Measurements from ENCODE around the gene SERPINA4. TPM values are rescaled to one million over a fixed set of nuclear protein-coding genes. Genes with fewer than 3 reads are reported as not detected.

Gene SERPINA4
- total RNA-seq, 1 donor from 2014 or later, result not detected

DNA sequence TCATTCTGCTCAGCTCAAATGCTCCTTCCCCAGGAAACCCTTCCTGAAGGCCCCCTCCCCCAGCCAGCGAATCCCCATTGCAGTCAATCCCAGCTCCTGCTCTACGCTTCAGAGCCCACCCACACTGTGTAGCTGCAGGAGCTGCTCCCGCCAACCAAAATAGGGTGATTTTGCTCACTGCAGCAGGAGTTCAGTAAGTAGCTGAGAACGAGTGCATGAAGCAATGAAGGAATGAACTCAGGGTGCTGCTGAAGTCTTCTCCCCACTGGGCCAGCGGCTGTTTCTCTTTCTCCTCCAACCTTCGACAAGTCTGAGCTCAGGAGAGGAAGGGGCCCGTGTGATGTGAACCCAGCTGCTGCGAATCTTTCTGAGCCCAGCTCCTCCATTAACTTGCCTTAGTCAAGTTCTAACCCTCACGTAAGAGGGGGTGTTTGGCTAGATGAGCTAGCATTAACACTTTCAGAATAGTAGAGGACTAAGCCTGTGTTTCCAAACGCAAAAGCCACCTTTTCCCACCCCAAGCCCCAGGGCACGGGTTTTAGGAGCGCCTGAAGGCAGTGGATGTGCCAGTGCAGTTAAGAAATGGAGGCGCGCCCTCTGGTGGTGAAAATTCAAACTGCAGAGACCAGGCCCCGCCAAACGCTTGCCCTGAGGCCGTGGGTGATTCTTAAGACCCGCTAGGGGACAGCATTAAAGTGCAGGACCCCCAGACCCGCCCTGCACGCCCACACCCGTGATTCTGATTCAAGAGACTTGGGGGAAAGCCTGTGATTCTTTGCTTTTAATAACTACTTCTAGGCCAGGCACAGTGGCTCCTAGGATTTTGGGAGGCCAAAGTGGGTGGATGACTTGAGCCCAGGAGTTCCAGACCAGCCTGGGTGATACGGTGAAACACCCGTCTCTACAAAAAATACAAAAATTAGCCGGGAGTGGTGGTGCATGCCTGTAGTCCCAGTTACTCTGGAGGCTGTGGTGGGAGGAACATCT is 11.9 kb upstream of the SERPINA4 start:
- no peaks in the 10 kb centered on the region for H3K9me3 Mint-ChIP-seq (ENCODE audit: unreplicated experiment)
- TF ChIP-seq, protein P1, sequence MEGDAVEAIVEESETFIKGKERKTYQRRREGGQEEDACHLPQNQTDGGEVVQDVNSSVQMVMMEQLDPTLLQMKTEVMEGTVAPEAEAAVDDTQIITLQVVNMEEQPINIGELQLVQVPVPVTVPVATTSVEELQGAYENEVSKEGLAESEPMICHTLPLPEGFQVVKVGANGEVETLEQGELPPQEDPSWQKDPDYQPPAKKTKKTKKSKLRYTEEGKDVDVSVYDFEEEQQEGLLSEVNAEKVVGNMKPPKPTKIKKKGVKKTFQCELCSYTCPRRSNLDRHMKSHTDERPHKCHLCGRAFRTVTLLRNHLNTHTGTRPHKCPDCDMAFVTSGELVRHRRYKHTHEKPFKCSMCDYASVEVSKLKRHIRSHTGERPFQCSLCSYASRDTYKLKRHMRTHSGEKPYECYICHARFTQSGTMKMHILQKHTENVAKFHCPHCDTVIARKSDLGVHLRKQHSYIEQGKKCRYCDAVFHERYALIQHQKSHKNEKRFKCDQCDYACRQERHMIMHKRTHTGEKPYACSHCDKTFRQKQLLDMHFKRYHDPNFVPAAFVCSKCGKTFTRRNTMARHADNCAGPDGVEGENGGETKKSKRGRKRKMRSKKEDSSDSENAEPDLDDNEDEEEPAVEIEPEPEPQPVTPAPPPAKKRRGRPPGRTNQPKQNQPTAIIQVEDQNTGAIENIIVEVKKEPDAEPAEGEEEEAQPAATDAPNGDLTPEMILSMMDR (IDR thresholded peaks at IDR 0.05; ENCODE audit: unreplicated experiment), result peak; percentile 97
- peaks cover 6% of the 10 kb centered on the region for H3K27me3 Mint-ChIP-seq (ENCODE audit: unreplicated experiment)
- peak; percentile 82 for DNase-seq (ENCODE audit: low spot score)
- H3K4me3 Mint-ChIP-seq (ENCODE audit: unreplicated experiment), result no peak overlapping the region
- H3K36me3 Mint-ChIP-seq (ENCODE audit: low read depth, unreplicated experiment), result no peaks in the 10 kb centered on the region
- H3K27ac Mint-ChIP-seq (ENCODE audit: unreplicated experiment), result no peak overlapping the region
- H3K4me1 Mint-ChIP-seq (ENCODE audit: unreplicated experiment), result no peaks in the 10 kb centered on the region

DNA sequence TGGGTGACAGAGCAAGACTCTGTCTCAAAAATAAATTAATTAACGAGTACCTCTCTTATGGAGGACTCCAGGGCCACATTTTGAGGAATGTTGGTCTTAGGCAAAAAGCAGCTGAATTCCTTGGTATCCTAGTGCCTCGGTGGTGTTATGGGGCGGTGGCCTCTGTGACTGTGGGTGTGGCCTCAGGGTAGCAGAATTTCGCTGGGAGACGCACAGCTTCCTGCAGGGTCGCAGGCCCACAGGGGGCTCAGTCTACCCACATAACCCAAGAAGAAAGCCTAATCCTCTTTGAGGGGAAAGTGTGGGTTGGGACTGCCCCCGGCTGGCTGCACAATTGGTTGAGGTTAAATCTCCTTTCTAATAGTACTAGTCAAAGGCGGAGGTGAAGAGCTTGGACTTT is 11.2 kb upstream of the SERPINA4 start:
- DNase-seq (ENCODE audit: low spot score), result no peak
- no peaks in the 10 kb centered on the region for H3K4me1 Mint-ChIP-seq (ENCODE audit: unreplicated experiment)

DNA sequence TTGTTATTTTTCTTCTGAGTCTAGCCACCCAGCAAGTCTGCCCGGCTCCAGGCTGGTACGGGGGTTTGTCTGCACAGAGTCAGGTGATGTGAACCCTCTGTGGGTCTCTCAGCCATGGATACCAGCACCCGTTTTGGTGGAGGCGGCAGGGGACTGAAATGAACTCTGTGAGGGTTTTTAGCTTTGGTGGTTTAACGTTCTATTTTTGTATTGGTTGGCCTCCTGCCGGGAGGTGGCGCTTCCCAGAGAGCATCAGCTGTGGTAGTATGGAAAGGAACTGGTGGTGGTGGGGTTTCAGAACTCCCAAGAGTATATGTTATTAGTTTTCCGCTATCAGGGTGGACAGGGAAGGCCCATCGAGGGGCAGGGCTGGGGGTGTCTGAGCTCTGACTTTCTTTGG is 5.3 kb upstream of the SERPINA4 start:
- Mint-ChIP-seq H3K27ac (ENCODE audit: unreplicated experiment) (no peak overlapping the region), H3K4me1 (ENCODE audit: unreplicated experiment) (no peaks in the 10 kb centered on the region), H3K36me3 (ENCODE audit: low read depth, unreplicated experiment) (no peaks in the 10 kb centered on the region), H3K4me3 (ENCODE audit: unreplicated experiment) (no peak overlapping the region), H3K27me3 (ENCODE audit: unreplicated experiment) (no peaks in the 10 kb centered on the region), H3K9me3 (ENCODE audit: unreplicated experiment) (no peaks in the 10 kb centered on the region)
- TF ChIP-seq, protein P1 (IDR thresholded peaks at IDR 0.05; ENCODE audit: unreplicated experiment), result no peak
- DNase-seq (ENCODE audit: low spot score), result no peak

More for the DNA sequence above, 11.2 kb upstream of the SERPINA4 start:
- TF ChIP-seq, protein P1 (IDR thresholded peaks at IDR 0.05; ENCODE audit: unreplicated experiment), result no peak
- Mint-ChIP-seq H3K27me3 (ENCODE audit: unreplicated experiment) (peaks cover 6% of the 10 kb centered on the region), H3K4me3 (ENCODE audit: unreplicated experiment) (no peak overlapping the region), H3K9me3 (ENCODE audit: unreplicated experiment) (no peaks in the 10 kb centered on the region), H3K27ac (ENCODE audit: unreplicated experiment) (no peak overlapping the region), H3K36me3 (ENCODE audit: low read depth, unreplicated experiment) (no peaks in the 10 kb centered on the region)

DNA sequence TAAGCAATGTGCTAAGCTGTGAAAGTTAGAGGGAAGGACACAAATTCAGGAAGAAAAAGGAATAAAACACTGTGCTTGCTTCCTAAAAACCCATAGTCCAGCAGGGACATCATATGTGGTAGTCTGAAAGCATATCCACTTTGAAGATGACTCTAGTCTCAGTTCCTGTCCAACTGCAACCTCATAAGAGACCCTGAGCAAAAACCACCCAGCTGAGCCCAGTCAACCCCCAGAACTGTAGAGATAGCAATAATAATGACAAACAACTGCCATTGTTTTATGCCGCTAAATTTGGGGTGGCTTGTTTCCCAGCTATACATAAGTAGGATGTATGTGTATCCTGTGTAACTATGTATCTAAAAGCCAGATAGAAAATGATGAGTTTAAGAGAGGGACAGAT is 3.9 kb upstream of the SERPINA4 start:
- Mint-ChIP-seq H3K4me3 (ENCODE audit: unreplicated experiment) (no peak overlapping the region), H3K36me3 (ENCODE audit: low read depth, unreplicated experiment) (no peaks in the 10 kb centered on the region), H3K9me3 (ENCODE audit: unreplicated experiment) (no peaks in the 10 kb centered on the region)

More for the DNA sequence above, 3.9 kb upstream of the SERPINA4 start:
- Mint-ChIP-seq H3K4me1 (ENCODE audit: unreplicated experiment) (no peaks in the 10 kb centered on the region), H3K27ac (ENCODE audit: unreplicated experiment) (no peak overlapping the region), H3K27me3 (ENCODE audit: unreplicated experiment) (no peaks in the 10 kb centered on the region)
- DNase-seq (ENCODE audit: low spot score), result no peak
- TF ChIP-seq, protein P1 (IDR thresholded peaks at IDR 0.05; ENCODE audit: unreplicated experiment), result no peak

Measured in endothelial cell (in vitro differentiated cells).